Vagina (tissue), 2 donors: Measurements from ENCODE around the gene HTR1B. TPM values are rescaled to one million over a fixed set of nuclear protein-coding genes. Genes with fewer than 3 reads are reported as not detected.

ENCODE experiments used
- DNase-seq, 2 donors: peaks; one replicate each; pipeline ENCODE4 v3.0.0-alpha.2; 2017; ENCODE audit errors: extremely low spot score in 2 of 2
- H3K27ac ChIP-seq: fragments of 200-600 bp; sonication (generic); one replicate; pipeline ENCODE4 v1.5.1; 2019
- H3K27me3 ChIP-seq: fragments of 200-600 bp; sonication (generic); one replicate; pipeline ENCODE4 v1.5.1; 2019
- H3K36me3 ChIP-seq, 2 donors: fragments of 200-600 bp; sonication (generic); one replicate each; pipeline ENCODE4 v1.5.1; 2017 to 2019
- H3K4me1 ChIP-seq: fragments of 200-600 bp; sonication (generic); one replicate; pipeline ENCODE4 v1.5.1; 2019
- H3K4me3 ChIP-seq, 2 donors: fragments of 200-600 bp; sonication (generic); 1 replicate in 1 of 2; 2 replicates in 1 of 2; pipeline ENCODE4 v1.5.1; 2016 to 2019
- H3K9me3 ChIP-seq: fragments of 200-600 bp; sonication (generic); one replicate; pipeline ENCODE4 v1.5.1; 2019
- CTCF ChIP-seq, 3 experiments: fragments of 450-650 bp in 2 of 3; fragments of 200-600 bp in 1 of 3; sonication (generic) in 1 of 3; IDR thresholded peaks; one replicate each; pipeline ENCODE4 v1.5.1; 2017 to 2019; ENCODE audit warnings: antibody characterized with exemption in 3 of 3, mild to moderate bottlenecking in 2 of 3, moderate library complexity in 2 of 3
- POLR2A ChIP-seq, 2 donors: fragments of 450-650 bp; IDR thresholded peaks; one replicate each; pipeline ENCODE4 v1.6.1; 2017; ENCODE audit warnings: antibody characterized with exemption in 2 of 2, mild to moderate bottlenecking in 2 of 2, moderate library complexity in 2 of 2
- POLR2AphosphoS5 ChIP-seq, 2 donors: sonication (generic); formaldehyde crosslinking; IDR thresholded peaks; one replicate each; pipeline ENCODE4 v1.9.0; 2017; ENCODE audit warnings: antibody characterized with exemption in 2 of 2, mild to moderate bottlenecking in 2 of 2, low read depth in 1 of 2; ENCODE audit not compliant: insufficient read depth in 1 of 2
- intact Hi-C: fragments of 100-400 bp; cut with DNase I; formaldehyde crosslinking; loops from one replicate; pipeline ENCODE4 v1.15.1; 2023
- total RNA-seq: library from RNA; depleted of rRNA; stranded (reverse); fragments of >200 nt; gene quantifications from one replicate; pipeline ENCODE4 v1.2.3, GENCODE V29; 2016

HTR1B gene
- total RNA-seq, 1 donor from 2014 or later = not detected

- DNase-seq = no peak
- H3K36me3 ChIP-seq = no peaks in the 10 kb centered on the region
- H3K4me1 ChIP-seq = no peaks in the 10 kb centered on the region
- no peak overlapping the region for H3K4me3 ChIP-seq
- no peaks in the 10 kb centered on the region for H3K9me3 ChIP-seq
- no peak for TF ChIP-seq CTCF (IDR thresholded peaks at IDR 0.05)
- TF ChIP-seq POLR2AphosphoS5 (IDR thresholded peaks at IDR 0.05; ENCODE audit: insufficient read depth in 1 of 2, low read depth in 1 of 2) = no peak
- intact Hi-C loops = no loop called here
- no peaks in the 10 kb centered on the region for H3K27me3 ChIP-seq
- H3K27ac ChIP-seq = no peak overlapping the region
Measured at GRCh38 chr6:77487808-77488425, 24.6 kb upstream of the HTR1B start.

- no peak for DNase-seq
- Histone ChIP-seq H3K27ac (no peak overlapping the region), H3K27me3 (no peaks in the 10 kb centered on the region), H3K36me3 (no peaks in the 10 kb centered on the region), H3K4me1 (no peaks in the 10 kb centered on the region), H3K9me3 (no peaks in the 10 kb centered on the region), H3K4me3 (no peak overlapping the region)
- TF ChIP-seq POLR2AphosphoS5 (IDR thresholded peaks at IDR 0.05; ENCODE audit: insufficient read depth in 1 of 2, low read depth in 1 of 2) = no peak
- no peak for TF ChIP-seq POLR2A (IDR thresholded peaks at IDR 0.05)
- TF ChIP-seq CTCF (IDR thresholded peaks at IDR 0.05) = no peak
- intact Hi-C loops = no loop called here
Measured at GRCh38 chr6:77482981-77483380, 19.7 kb upstream of the HTR1B start.

- H3K36me3 ChIP-seq = no peaks in the 10 kb centered on the region
- DNase-seq = no peak
- TF ChIP-seq POLR2A (IDR thresholded peaks at IDR 0.05) (no peak), CTCF (IDR thresholded peaks at IDR 0.05) (no peak), POLR2AphosphoS5 (IDR thresholded peaks at IDR 0.05; ENCODE audit: insufficient read depth in 1 of 2, low read depth in 1 of 2) (no peak)
- H3K4me3 ChIP-seq = no peak overlapping the region
- H3K4me1 ChIP-seq = no peaks in the 10 kb centered on the region
- H3K9me3 ChIP-seq = no peaks in the 10 kb centered on the region
- intact Hi-C loops = no loop called here
- no peak overlapping the region for H3K27ac ChIP-seq
- no peaks in the 10 kb centered on the region for H3K27me3 ChIP-seq
Measured at GRCh38 chr6:77474973-77475372, 11.7 kb upstream of the HTR1B start.

- H3K27me3 ChIP-seq = no peaks in the 10 kb centered on the region
- intact Hi-C loops = no loop called here
- H3K9me3 ChIP-seq = no peaks in the 10 kb centered on the region
- H3K4me3 ChIP-seq = no peak overlapping the region
- DNase-seq = no peak
- H3K4me1 ChIP-seq = no peaks in the 10 kb centered on the region
- H3K36me3 ChIP-seq = no peaks in the 10 kb centered on the region
- no peak overlapping the region for H3K27ac ChIP-seq
- TF ChIP-seq POLR2AphosphoS5 (IDR thresholded peaks at IDR 0.05; ENCODE audit: insufficient read depth in 1 of 2, low read depth in 1 of 2) = no peak
- no peak for TF ChIP-seq POLR2A (IDR thresholded peaks at IDR 0.05)
- no peak for TF ChIP-seq CTCF (IDR thresholded peaks at IDR 0.05)
Measured at GRCh38 chr6:77474286-77474956, 11.1 kb upstream of the HTR1B start.

- intact Hi-C loops = no loop called here
- Histone ChIP-seq H3K4me1 (no peaks in the 10 kb centered on the region), H3K27ac (no peak overlapping the region), H3K27me3 (no peaks in the 10 kb centered on the region), H3K4me3 (no peak overlapping the region), H3K36me3 (no peaks in the 10 kb centered on the region), H3K9me3 (no peaks in the 10 kb centered on the region)
- DNase-seq = no peak
- no peak for TF ChIP-seq POLR2A (IDR thresholded peaks at IDR 0.05)
Measured at GRCh38 chr6:77470983-77471382, 7.7 kb upstream of the HTR1B start.
